HG03139 (cell line): Measurements from ENCODE around the gene NSFL1C.
A peak's percentile ranks its signal among the peaks of the same experiment; 100 is the strongest.
"Not testable (repeated sequence)": the region's sequence is repeated elsewhere in the genome, so short reads cannot be mapped to it uniquely, and the experiment has no call there.

Experiments used
- ATAC-seq: cut with Tn5 transposase; IDR thresholded peaks from one replicate; pipeline ENCODE4 v1.9.1; 2021; ENCODE audit not compliant: unreplicated experiment

Gene NSFL1C

GRCh38 chr20:1466211-1467081 lies at the start of gene NSFL1C:
Gene NSFL1C, minus strand, starts transcription at chr20:1466849. Its CDS starts 25 bp downstream, at chr20:1466824.
- peak; percentile 83 for ATAC-seq

GRCh38 chr20:1513801-1514200 lies 47.2 kb upstream of the NSFL1C start:
- ATAC-seq: no peak

DNA sequence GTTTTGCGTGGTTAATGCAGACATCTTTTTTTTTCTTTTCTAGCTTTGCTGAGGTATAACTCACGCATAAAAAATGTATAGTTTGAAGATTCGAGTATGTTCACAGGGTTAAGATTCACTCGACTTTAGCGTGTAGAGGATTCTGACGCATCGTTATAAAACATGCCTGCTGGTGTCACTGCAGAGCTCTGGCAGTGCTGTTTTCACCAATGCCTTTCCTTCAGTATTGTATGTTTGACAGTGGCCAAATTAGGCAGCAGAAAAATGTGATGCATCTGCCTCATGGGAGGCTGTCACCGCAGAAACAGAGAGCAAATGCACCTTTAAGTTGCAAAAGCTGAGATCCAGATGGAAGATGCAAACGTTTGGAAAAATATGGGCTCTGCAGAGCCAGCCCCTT lies 42.6 kb upstream of the NSFL1C start:
- ATAC-seq: no peak

- no peak for ATAC-seq
Observed at GRCh38 chr20:1508574-1508973, 41.9 kb upstream of the NSFL1C start.

DNA sequence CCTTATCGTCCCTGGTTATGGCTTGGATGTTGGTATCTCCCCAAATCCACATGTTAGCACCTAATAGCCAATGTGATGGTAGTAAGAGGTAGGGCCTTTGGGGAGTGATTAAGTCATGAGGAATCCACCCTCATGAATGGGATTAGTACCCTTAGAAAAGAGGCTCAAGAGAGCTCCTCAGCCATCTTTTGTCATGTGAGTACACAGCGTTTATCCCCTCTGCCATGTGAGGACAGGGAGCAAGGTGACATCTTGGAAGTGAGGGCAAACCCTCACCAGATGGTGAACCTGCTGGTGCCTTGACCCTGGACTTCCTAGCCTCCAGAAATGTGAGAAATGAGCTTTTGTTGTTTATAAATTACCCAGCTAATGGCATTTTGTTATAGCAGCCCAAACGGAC lies 40.6 kb upstream of the NSFL1C start:
- ATAC-seq: no peak

- no peak for ATAC-seq
Observed at GRCh38 chr20:1505871-1506270, 39.2 kb upstream of the NSFL1C start.

DNA sequence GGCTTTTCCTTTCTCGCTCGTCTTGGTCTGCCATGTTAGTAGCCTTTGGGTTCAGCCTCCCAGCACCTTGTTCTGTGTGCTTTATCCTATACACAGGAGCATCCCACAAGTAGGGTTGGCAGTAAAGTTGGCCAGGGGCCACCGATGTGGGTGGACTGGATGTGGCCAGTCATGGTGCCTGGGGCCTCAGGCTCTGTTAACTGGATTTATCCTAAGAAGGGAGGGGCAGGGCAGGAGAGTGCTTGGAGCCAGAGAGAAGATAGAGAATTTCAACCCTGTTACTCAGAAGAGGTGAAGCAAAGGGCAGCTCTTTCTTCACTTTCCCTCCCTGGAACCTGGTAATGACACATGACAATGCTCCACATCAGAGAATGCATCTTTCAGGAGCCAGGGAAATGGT lies 38.7 kb upstream of the NSFL1C start:
- no peak for ATAC-seq

DNA sequence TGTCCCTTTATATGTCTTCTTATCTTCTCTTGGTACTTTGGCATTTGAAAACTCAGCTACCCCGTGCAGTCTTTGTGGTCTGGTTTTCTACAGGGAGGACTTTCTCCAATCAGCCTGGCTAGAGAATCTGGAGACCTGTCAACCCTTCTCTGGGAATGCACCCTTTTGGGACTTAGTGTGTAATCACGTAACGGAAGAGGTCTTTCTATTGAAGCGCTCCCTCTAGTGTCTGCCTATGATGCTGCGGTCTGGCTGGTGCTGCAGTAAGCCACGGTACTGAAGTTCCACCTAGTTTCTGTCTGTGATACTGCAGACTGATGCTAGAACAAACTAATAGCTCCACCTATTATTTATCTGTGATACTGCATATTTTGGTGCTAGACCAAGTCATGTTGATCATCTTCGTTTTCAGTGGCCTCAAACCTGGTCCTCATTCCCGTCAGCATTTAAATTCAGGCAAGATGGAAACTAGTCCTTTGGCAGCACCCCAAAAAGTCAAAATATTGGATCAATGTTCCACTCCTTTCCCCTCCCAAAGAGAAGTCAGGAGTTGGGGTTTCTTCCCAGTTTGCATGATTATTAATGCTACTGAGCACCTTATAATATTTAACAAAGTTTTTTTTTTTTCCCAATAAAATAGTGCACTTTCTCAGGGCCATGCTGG lies 37.0 kb upstream of the NSFL1C start:
- ATAC-seq: peak; percentile 90

- ATAC-seq: no peak
Observed at GRCh38 chr20:1500496-1500895, 33.8 kb upstream of the NSFL1C start.

GRCh38 chr20:1499528-1500420 lies 33.1 kb upstream of the NSFL1C start:
- no peak for ATAC-seq

DNA sequence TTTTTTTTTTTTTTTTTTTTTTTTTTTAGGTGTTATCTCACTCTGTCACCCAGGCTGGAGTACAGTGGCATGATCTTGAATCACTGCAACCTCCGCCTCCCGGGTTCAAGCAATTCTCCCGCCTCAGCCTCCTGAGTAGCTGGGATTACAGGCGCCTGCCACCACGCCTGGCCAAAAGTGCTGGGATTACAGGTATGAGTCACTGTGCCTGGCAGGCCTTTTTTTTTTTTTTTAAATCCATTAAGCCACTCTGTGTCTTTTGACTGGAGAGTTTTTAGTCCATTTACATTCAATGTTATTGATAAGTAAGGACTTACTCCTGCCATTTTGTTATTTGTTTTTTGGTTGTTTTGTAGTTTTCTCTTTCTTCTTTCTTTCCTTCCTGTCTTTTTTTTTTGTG lies 30.7 kb upstream of the NSFL1C start:
- not testable (repeated sequence) for ATAC-seq

- no peak for ATAC-seq
Observed at GRCh38 chr20:1496930-1497329, 30.3 kb upstream of the NSFL1C start.

- ATAC-seq: no peak
Observed at GRCh38 chr20:1494436-1494835, 27.8 kb upstream of the NSFL1C start.

GRCh38 chr20:1493536-1493935 lies 26.9 kb upstream of the NSFL1C start:
- no peak for ATAC-seq

DNA sequence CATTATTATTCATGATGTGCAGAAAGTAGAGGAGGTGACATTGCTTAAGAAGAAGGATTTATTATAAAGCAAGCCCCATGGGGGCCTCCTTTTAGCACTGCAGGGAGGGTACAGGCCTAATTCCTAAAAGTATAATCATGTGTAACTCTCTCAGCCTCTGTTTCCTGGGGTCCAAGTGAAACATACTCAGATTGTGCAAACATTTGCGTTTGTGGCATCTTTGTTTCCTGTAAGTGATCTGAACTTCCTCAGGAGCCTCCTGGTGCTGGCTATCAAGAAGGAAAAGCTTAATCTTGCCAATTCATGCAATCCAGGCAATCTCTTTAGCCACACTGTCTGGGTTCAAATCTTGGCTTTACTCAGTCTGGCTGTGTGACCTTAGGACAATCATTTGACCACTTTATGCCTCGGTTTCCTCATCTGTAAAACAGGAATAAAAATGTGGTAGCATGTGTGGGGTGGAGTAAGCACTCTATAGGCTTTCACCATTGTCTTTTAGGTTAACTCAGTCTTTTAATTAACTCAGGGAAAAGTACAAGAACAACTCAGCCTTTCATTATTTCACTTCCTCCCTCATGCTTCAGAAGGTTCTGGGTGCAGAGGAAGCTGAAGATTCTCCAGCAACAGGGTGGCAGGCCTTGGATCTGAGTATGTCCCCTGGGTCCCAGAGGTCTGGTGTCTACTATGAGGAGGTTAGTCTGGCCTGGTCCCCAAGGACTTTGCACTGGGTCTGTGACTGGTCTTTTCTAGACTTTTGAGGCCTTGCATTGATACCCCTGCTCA lies 25.4 kb upstream of the NSFL1C start:
- no peak for ATAC-seq

GRCh38 chr20:1491281-1491840 lies 24.7 kb upstream of the NSFL1C start, which contains the start of gene SIRPB2:
Gene SIRPB2, minus strand, starts transcription at chr20:1491420. Its CDS starts 61 bp downstream, at chr20:1491359.
- ATAC-seq: no peak

DNA sequence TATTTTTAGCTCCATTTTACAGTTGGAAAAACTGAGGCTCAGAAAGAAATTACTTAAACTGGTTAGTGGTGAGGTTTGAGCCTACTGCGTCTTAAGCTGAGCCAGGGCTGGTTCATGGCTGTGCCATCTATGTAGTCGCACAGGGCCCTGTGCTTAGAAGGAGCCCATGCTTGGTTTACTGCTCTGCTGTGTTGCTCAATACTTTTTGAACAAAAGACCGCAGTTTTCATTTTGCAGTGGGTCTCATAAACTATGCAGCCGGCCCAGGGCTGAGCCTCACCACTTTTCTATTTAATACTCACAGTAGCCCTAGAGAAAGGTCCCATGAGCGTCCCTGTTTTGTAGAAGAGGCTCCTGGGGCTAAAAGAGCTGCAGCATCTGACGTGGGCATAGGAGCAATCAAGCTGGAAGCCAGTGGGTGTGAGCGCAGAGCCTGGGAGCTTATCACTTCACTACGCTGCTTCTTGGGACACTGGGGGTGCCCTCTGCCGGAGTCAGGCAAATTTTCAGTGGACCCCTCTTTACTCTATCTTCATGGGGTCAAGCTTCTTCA lies 24.1 kb upstream of the NSFL1C start:
- ATAC-seq: no peak

DNA sequence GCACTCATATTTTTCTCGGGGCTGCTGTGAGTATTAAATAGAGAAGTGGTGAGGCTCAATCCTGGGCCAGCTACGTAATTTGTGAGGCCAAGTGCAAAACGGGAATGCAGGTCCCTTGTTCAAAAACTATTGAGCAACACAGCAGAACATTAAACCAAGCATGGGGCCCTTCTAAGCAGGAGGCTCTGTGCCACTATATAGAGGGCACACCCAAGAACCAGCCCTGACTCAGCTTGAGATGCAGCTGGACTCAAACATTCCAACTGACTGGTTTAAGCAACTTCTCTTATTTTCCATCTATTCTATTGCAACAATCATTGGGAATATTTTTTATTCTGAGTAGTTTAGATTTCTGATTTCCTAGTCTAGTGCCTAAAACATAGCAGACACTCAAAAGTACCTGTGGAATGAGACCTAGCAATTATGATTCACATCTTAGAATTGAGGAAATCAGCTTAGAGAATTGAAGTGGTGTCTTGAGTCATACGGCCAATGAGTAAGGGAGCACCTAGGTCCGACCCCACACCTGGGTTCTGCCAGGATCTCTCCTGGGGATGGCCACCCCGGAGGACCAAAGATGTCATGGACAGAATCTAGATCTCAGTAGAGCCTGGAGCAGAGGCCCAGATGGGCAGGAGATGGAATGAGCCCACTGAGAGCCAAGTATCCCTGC lies 23.3 kb upstream of the NSFL1C start:
- ATAC-seq: no peak

- ATAC-seq: no peak
Observed at GRCh38 chr20:1489325-1489724, 22.7 kb upstream of the NSFL1C start.
